HFF-Myc (cell line): ENCODE measurements around the gene ZYG11A.
A peak's percentile ranks its signal among the peaks of the same experiment; 100 is the strongest.

Experiments
- DNase-seq: peaks from one replicate; pipeline ENCODE4 v3.0.0-alpha.2; 2011; ENCODE audit warnings: low read depth; ENCODE audit errors: extremely low read depth
- H3K4me3 ChIP-seq: replicated peaks from 2 replicates; pipeline ENCODE4 v1.5.1; 2011; ENCODE audit warnings: low read depth, mild to moderate bottlenecking, control low read depth, low read length
- CTCF ChIP-seq: IDR thresholded peaks from 2 replicates; pipeline ENCODE4 v1.5.1; 2012; ENCODE audit warnings: mild to moderate bottlenecking, low read depth, low read length, control low read depth; ENCODE audit errors: missing control alignments

Gene ZYG11A

GRCh38 chr1:52904208-52904926 lies 61.8 kb downstream of the ZYG11A start:
- TF ChIP-seq CTCF = no peak
- no peak overlapping the region for H3K4me3 ChIP-seq
- no peak for DNase-seq

DNA sequence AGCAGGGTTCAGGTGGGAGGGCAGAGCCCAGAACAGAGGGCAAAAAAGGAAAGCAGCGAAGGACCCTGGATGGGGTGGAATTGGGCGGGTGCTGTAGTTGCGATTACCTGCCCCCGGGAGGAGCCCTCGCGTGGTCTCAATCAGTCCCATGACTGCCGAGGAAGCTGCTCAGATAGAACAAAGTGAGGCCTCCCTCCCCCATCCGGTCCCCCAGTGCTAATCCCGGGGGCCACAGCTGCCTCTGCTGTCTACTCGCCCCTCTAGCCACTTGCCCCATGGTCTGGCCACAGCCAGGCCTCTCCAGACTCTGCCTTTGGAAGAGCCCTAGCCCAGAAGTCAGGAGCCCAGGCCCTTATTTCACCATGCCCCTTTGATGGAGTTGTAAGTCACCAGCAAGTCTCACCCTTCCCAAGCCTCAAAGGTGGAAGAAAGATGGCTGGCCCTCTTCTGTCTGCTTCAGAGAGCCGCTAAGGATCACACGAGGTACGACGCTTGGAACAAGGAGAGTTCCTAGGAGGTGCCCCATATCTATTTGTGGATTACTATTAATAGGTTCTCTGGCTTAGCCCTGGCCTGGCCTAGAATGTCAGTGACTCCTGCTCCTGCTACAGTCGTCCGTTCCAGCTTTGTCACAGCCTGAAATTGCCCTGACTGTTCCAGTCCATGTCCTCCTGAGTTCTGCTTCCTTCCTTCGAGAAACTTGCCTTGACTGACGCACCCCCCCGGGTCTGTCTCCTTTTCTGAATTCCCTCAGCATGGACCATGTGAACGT lies 62.6 kb downstream of the ZYG11A start:
- TF ChIP-seq CTCF = peak; percentile 61
- DNase-seq = no peak
- H3K4me3 ChIP-seq = no peak overlapping the region

DNA sequence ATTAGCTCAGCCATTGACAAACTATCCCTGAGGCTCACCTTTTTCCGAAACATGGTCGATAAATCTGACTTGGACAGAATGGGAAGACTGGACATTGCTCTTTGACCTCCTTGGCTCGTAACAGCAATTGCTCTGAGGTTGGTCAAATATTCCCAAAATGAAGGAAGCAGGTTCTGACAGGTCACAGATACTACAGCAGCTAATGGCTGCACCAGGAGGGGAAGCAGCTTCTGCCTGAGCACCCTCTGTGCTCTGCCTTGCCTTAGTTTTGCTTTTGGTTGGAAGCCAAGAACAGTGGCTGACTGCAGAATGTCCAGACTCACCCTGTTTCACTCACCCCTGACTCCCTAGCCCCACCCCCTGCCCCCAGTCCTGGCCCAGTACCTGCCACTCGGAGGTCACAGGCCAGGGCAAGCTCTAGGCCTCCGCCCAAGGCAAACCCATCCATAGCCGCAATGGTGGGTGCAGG lies 63.6 kb downstream of the ZYG11A start:
- TF ChIP-seq CTCF = no peak
- DNase-seq = no peak
- no peak overlapping the region for H3K4me3 ChIP-seq

DNA sequence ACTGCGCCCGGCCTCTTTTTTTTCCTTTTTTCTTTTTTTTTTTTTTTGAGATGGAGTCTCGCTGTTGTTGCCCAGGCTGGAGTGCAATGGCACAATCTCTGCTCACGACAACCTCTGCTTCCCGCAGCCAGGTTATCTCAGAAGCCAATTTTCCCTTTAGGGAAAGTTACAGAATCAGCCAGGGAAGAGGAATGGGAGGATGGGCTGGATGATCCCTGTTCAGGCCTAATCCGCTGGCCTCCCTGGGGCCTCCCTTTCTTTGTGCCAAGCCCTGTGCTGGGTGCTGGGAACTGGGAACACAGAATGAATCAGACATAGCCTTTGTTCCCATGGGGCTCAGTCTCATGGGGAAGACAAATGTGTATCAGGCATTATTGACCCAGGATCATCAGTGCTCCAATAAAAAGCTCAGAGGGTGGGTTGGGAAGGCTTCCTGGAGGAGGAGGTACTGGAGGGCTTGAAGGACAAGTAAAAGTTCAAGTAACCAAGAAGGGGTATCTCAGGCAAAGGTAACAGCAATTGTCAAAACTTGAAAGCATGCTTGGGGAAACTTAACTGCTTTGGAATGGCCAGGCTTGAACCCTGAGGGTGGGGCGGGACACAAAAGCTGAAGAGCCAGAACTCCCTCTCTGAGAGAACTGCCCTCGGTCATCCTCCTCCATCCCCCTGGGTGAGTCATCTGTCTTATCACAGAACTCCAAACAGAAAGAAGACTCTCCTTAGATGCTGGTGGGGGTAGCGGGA lies 64.7 kb downstream of the ZYG11A start:
- DNase-seq = no peak
- no peak overlapping the region for H3K4me3 ChIP-seq
- TF ChIP-seq CTCF = no peak

DNA sequence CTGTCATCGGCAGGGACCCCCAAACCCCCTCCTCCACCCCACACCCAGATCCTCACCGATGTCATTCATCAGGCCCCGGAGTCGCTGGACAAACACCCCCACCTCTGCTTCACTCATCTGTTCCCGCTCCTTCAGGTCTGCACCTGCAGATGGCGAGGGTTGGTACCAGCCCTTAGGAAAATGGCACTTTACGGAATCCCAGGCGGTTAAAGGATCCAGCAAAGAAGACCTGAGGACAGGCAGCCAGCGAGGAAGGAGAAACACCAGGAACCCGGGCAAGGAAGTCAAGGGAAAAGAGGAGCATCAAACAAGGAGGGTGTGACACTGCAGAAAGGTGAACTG lies 65.2 kb downstream of the ZYG11A start:
- no peak for DNase-seq
- no peak for TF ChIP-seq CTCF
- no peak overlapping the region for H3K4me3 ChIP-seq

DNA sequence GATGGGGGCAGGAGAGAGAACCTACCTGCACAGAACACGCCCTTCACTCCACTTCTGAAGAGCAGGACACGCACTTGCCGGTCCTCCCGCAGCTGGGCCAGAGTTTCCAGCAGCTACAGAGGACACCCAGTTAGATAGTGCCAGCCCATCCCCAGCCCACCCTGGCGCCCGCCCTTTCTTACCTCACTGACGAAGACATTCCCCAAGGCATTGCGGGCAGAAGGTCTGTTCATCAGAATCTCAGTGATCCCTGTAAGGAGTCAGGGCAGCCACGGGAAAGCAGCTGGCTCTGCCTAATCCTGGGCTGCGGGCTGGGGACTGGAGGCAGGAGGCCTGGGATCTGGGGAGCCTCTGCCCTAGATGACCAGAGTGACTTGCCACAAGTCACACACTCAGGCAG lies 69.0 kb downstream of the ZYG11A start:
- TF ChIP-seq CTCF = no peak
- H3K4me3 ChIP-seq = no peak overlapping the region
- DNase-seq = no peak
